Kidney (tissue), 14 donors: Measurements from ENCODE around the gene RPL37A. TPM values are rescaled to one million over a fixed set of nuclear protein-coding genes. Genes with fewer than 3 reads are reported as not detected.
A peak's percentile ranks its signal among the peaks of the same experiment; 100 is the strongest.

Experiments
- DNase-seq, 5 donors: peaks; one replicate each; pipeline ENCODE4 v3.0.0-alpha.2; 2013 to 2020
- FAIRE-seq: peaks from 2 replicates; lab custom pipeline; 2012; peaks lifted over from hg19 to GRCh38; lab: Jason Lieb, UNC
- H3K27ac ChIP-seq, 2 donors: one replicate each; pipeline ENCODE4 v1.7.0; 2013; ENCODE audit warnings: low read depth in 2 of 2, low read length in 2 of 2, inconsistent platforms in 1 of 2
- H3K27me3 ChIP-seq: one replicate; pipeline ENCODE4 v1.7.1; 2013; ENCODE audit warnings: low read length, inconsistent platforms; ENCODE audit not compliant: control insufficient read depth, insufficient read depth
- H3K36me3 ChIP-seq, 3 donors: one replicate each; pipeline versions ENCODE4 v1.7.0 to v1.7.1; 2013; ENCODE audit warnings: low read length in 3 of 3, control low read depth in 1 of 3, inconsistent platforms in 1 of 3; ENCODE audit not compliant: insufficient read depth in 3 of 3, control insufficient read depth in 2 of 3
- H3K4me1 ChIP-seq, 3 donors: one replicate each; pipeline versions ENCODE4 v1.7.0 to v1.7.1; 2013; ENCODE audit warnings: low read length in 3 of 3, inconsistent platforms in 1 of 3, low read depth in 1 of 3; ENCODE audit not compliant: control insufficient read depth in 2 of 3, insufficient read depth in 2 of 3
- H3K4me3 ChIP-seq, 3 donors: one replicate each; pipeline versions ENCODE4 v1.7.0 to v1.8.1; 2013; ENCODE audit warnings: low read length in 3 of 3, control low read depth in 1 of 3, inconsistent platforms in 1 of 3
- H3K9ac ChIP-seq, 3 donors: one replicate each; pipeline versions ENCODE4 v1.7.0 to v1.7.1; 2013; ENCODE audit warnings: low read length in 3 of 3, control low read depth in 1 of 3, inconsistent platforms in 1 of 3
- H3K9me3 ChIP-seq, 3 donors: one replicate each; pipeline versions ENCODE4 v1.7.0 to v1.7.1; 2013; ENCODE audit warnings: low read length in 3 of 3, control low read depth in 1 of 3, inconsistent platforms in 1 of 3; ENCODE audit not compliant: control insufficient read depth in 2 of 3, insufficient read depth in 1 of 3
- CTCF ChIP-seq: IDR thresholded peaks from 3 replicates; pipeline ENCODE4 v1.5.1; 2012; ENCODE audit warnings: mild to moderate bottlenecking, moderate library complexity, borderline replicate concordance; ENCODE audit not compliant: insufficient read depth; ENCODE audit errors: extremely low read depth
- intact Hi-C: fragments of 100-400 bp; cut with DNase I; formaldehyde crosslinking; loops from one replicate; pipeline ENCODE4 v1.11.1; 2022
- polyA plus RNA-seq: library from polyadenylated mRNA; stranded (reverse); fragments of 350-450 nt; fragmentation: Illumina TruSeq; extraction: RNeasy Lipid Tissue Mini Kit (QIAGEN cat#74804); gene quantifications from one replicate; pipeline ENCODE4 v1.2.3, GENCODE V29; 2014; ENCODE audit warnings: low read depth, low replicate concordance; ENCODE audit not compliant: insufficient read depth
- total RNA-seq: library from RNA; stranded (reverse); fragmentation: NEBNext Ultra II Directional; extraction: Animal tissue kit (Norgen Biotek cat#: 25700); gene quantifications from one replicate; pipeline ENCODE4 v1.2.1, GENCODE V29; 2021
- donor health status: control.
- donor health status: control.
- donor health status: control.
- donor health status: control.
- donor health status: control.
- donor health status: DM: yes; HTN: yes; CAD: no.
- donor health status: Normal renal cell carcinoma (clear cell type).

Gene RPL37A
- total and polyA plus RNA-seq, 2 donors from 2014 or later: 1,810 to 4,316 TPM

- H3K4me3 ChIP-seq: no peak overlapping the region
- no peak overlapping the region for H3K9ac ChIP-seq
- intact Hi-C loops: no loop called here
- DNase-seq: peak in 2 of 5 donors; percentile 31 to 45
- TF ChIP-seq CTCF: no peak
- H3K27me3 ChIP-seq: no peaks in the 10 kb centered on the region
- H3K4me1 ChIP-seq: no peaks in the 10 kb centered on the region
- no peak for FAIRE-seq
- no peak overlapping the region for H3K27ac ChIP-seq
- H3K36me3 ChIP-seq: no peaks in the 10 kb centered on the region
- H3K9me3 ChIP-seq: no peaks in the 10 kb centered on the region
Observed at GRCh38 chr2:216526939-216527338, 28.3 kb downstream of the RPL37A start.

- Histone ChIP-seq H3K9ac (no peak overlapping the region), H3K27ac (no peak overlapping the region), H3K4me3 (no peak overlapping the region), H3K4me1 (no peaks in the 10 kb centered on the region), H3K9me3 (no peaks in the 10 kb centered on the region), H3K36me3 (no peaks in the 10 kb centered on the region), H3K27me3 (no peaks in the 10 kb centered on the region)
- TF ChIP-seq CTCF: no peak
- intact Hi-C loops: no loop called here
- FAIRE-seq (no peak), DNase-seq (no peak)
Observed at GRCh38 chr2:216527600-216527999, 29.0 kb downstream of the RPL37A start.

- FAIRE-seq (no peak), DNase-seq (no peak)
- Histone ChIP-seq H3K4me1 (peaks cover 19 to 27% (median 20%) of the 10 kb centered on the region in 3 donors), H3K27ac (no peak overlapping the region), H3K4me3 (no peak overlapping the region), H3K9ac (no peak overlapping the region), H3K27me3 (no peaks in the 10 kb centered on the region), H3K9me3 (no peaks in the 10 kb centered on the region), H3K36me3 (no peaks in the 10 kb centered on the region)
- intact Hi-C loops: no loop called here
- no peak for TF ChIP-seq CTCF
Observed at GRCh38 chr2:216532562-216532961, 33.9 kb downstream of the RPL37A start.

GRCh38 chr2:216533609-216534008 lies 35.0 kb downstream of the RPL37A start:
- Histone ChIP-seq H3K27me3 (no peaks in the 10 kb centered on the region), H3K27ac (no peak overlapping the region), H3K36me3 (no peaks in the 10 kb centered on the region), H3K4me1 (peaks cover 20 to 33% (median 25%) of the 10 kb centered on the region in 3 donors), H3K9ac (no peak overlapping the region), H3K4me3 (no peak overlapping the region), H3K9me3 (no peaks in the 10 kb centered on the region)
- no peak for TF ChIP-seq CTCF
- no peak for FAIRE-seq
- intact Hi-C loops: no loop called here
- peak in 1 of 5 donors; percentile 42 for DNase-seq
